MM.1S (cell line): ENCODE results near the gene CLPTM1L.

ENCODE experiments used
- EZH2 ChIP-seq: fragments of 300-600 bp; sonication (generic); optimal IDR thresholded peaks from 2 replicates; pipeline ENCODE3; 2017; ENCODE audit warnings: low read depth, mild to moderate bottlenecking, antibody characterized with exemption, low read length, mixed read lengths
- TF ChIP-seq, protein P1 (sequence below): fragments of 300-600 bp; sonication (generic); IDR thresholded peaks from 2 replicates; pipeline ENCODE4 v1.5.1; 2016; ENCODE audit warnings: antibody characterized with exemption, low read length, mixed read lengths

DNA sequence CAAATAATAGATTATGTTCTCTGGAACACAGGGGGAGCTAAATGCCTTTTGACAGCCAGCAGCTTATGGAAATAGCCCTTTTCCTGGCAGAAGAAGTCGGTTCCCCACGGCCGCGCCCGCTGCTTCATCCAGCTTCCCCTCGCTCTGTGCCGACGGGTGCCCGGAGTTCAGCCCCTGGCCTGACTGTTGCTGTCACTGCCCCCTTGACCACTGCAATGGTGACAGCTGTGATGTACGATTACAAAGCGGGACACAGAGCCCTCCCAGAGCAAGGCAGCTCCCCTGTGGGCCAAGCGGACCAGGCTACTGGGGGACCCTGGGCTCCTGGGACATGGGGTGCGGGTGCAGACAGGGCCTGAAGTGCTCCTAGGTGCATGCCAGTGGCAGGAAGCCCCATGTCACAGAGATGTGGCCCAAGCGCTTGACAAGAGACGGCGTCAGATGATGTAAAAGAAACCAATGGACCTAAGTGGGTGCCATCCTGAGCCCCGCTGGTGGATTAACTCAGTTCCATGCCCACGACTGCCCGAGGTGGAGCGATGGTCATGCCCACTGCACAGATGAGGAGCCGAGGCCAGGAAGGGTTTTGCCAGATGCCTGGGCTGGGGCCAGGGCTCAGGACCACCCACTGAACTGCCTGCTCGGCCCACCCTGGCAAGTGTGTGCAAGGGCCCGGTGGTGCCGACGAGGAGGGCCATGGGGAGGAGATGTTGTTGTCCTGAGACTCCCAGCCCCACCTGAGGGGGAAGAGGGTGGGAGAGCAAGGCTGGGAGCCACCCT, 13.2 kb upstream of the CLPTM1L start:
- TF ChIP-seq, protein P1, sequence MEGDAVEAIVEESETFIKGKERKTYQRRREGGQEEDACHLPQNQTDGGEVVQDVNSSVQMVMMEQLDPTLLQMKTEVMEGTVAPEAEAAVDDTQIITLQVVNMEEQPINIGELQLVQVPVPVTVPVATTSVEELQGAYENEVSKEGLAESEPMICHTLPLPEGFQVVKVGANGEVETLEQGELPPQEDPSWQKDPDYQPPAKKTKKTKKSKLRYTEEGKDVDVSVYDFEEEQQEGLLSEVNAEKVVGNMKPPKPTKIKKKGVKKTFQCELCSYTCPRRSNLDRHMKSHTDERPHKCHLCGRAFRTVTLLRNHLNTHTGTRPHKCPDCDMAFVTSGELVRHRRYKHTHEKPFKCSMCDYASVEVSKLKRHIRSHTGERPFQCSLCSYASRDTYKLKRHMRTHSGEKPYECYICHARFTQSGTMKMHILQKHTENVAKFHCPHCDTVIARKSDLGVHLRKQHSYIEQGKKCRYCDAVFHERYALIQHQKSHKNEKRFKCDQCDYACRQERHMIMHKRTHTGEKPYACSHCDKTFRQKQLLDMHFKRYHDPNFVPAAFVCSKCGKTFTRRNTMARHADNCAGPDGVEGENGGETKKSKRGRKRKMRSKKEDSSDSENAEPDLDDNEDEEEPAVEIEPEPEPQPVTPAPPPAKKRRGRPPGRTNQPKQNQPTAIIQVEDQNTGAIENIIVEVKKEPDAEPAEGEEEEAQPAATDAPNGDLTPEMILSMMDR, result no peak
- TF ChIP-seq EZH2, result no peak
